HPDE6-E6E7 (cell line): ENCODE results near the gene KRTAP9-9.
"Not testable (repeated sequence)": the region's sequence is repeated elsewhere in the genome, so short reads cannot be mapped to it uniquely, and the experiment has no call there.

Experiments used
- DNase-seq: peaks from one replicate; pipeline ENCODE4 v3.0.0; 2011; ENCODE audit warnings: missing footprints; ENCODE audit errors: extremely low spot score

The KRTAP9-9 gene

DNA sequence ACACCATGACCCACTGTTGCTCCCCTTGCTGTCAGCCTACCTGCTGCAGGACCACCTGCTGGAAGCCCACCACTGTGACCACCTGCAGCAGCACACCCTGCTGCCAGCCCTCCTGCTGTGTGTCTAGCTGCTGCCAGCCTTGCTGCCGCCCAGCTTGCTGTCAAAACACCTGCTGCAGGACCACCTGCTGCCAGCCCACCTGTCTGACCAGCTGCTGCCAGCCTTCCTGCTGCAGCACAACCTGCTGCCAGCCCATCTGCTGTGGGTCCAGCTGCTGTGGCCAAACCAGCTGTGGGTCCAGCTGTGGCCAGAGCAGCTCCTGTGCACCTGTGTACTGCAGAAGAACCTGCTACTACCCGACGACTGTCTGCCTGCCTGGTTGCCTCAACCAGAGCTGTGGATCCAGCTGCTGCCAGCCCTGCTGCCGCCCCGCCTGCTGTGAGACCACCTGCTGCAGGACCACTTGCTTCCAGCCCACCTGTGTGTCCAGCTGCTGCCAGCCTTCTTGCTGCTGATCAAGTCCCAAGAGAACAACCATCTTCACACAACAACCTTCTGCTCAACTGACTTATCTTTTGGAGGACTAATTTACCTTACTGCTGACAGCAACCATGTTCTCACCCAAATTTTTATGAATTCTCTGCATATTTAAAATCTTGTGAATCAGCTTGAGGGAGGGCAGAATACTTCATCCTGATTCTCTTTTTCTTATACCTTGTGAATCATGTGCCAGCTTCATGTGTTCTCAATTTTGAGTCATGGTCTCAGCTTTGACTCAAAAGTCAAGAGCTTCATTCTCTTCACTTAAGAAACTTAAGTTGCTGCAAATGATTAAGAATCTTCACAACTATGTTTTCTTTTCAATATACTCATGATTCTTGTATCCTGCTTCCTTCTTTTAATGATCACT lies at the start of gene KRTAP9-9:
Gene KRTAP9-9 (plus strand): TSS at position 4 of the 910 bp plus-strand sequence.
- DNase-seq, result not testable (repeated sequence)

GRCh38 chr17:41211845-41212466 lies 43.2 kb upstream of the KRTAP9-9 start:
- DNase-seq, result no peak

DNA sequence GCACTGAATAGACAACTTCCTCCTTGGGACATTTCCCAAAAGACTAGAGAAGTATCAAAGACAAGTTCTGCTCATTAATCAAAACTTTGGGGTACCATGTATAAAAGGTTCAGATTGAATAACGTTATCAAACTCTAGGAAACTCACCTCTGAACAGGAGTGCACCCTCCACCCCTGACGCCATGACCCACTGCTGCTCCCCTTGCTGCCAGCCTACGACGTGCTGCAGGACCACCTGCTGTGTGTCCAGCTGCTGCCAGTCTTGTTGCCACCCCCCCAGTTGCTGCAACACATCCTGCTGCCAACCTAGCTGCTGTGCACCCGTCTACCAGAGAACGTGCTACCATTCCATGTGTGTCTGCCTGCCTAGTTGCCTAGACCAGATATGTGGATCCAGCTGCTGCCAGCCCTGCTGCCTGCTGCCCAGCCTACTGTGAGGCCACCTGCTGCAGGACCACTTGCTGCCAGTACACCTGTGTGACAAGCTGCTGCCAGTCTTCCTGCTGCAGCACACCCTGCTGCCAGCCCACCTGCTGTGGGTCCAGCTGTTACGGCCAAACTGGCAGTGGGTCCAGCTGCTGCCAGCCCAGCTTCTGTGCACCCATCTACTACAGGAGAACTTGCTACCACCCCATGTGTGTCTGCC lies 42.5 kb upstream of the KRTAP9-9 start:
- DNase-seq, result no peak

DNA sequence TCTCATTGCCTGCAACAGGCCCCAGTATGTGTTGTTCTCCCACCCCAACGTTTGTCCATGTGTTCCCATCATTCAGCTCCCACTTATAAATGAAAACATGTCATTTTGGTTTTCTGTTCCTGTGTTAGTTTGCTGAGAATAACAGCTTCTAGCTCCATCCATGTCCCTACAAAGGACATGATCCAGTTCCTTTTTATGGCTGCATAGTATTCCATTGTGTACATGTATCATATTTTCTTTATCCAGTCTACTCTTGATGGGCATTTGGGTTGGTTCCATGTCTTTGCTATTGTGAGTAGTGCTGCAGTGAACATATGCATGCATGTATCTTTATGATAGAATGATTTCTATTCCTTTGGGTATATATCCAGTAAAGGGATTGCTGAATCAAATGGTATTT lies 39.5 kb upstream of the KRTAP9-9 start:
- no peak for DNase-seq

- DNase-seq, result no peak
These were observed 31.4 kb upstream of the KRTAP9-9 start for GRCh38 chr17:41223821-41224220.

DNA sequence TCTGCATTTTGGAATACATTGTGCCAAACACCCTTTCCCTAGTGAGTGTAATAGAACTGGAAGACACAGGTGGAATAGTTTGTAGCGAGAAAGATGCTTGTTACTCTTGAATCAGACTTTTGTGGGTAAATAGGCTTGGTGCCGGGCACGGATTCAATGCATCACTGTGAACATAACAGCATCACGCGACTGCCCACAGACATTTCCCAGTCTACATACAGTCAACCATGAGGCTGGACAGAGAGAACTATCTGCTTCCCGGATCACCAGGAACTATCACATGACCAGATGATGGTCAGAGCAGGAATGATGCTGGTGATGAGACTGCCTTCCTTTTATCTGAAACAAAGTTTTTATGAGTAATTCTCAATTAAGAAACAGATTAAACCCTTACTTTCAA lies 29.1 kb upstream of the KRTAP9-9 start:
- DNase-seq, result no peak

DNA sequence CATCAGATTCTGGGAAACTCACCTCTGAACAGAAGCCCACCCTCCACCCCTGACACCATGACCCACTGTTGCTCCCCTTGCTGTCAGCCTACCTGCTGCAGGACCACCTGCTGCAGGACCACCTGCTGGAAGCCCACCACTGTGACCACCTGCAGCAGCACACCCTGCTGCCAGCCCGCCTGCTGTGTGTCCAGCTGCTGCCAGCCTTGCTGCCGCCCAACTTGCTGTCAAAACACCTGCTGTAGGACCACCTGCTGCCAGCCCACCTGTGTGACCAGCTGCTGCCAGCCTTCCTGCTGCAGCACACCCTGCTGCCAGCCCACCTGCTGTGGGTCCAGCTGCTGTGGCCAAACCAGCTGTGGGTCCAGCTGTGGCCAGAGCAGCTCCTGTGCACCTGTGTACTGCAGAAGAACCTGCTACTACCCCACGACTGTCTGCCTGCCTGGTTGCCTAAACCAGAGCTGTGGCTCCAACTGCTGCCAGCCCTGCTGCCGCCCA lies 28.5 kb upstream of the KRTAP9-9 start, which contains the start of gene KRTAP9-2:
Gene KRTAP9-2 (plus strand): TSS at position 51 of the 498 bp plus-strand sequence. CDS start 7 bp downstream, at position 58.
- not testable (repeated sequence) for DNase-seq

GRCh38 chr17:41230094-41230493 lies 25.1 kb upstream of the KRTAP9-9 start:
- no peak for DNase-seq

DNA sequence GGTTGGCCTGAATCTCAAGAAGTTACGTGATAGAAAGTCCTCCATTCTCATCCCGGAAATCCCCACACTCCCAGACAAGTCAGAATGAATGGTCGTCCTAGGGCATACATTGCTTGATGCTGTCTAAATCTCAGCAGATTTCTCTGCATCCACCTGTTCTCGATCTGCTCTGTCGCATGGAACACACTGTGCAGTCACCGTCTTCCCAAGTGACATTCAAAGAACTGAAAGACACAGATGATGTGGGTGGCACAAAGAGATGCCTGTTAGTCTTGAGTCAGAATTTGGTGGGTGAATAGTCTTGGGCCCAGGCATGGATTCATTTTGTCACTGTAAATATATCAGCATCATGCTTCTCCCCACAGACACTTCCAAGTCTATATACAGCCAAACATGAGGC lies 23.5 kb upstream of the KRTAP9-9 start:
- DNase-seq, result no peak

DNA sequence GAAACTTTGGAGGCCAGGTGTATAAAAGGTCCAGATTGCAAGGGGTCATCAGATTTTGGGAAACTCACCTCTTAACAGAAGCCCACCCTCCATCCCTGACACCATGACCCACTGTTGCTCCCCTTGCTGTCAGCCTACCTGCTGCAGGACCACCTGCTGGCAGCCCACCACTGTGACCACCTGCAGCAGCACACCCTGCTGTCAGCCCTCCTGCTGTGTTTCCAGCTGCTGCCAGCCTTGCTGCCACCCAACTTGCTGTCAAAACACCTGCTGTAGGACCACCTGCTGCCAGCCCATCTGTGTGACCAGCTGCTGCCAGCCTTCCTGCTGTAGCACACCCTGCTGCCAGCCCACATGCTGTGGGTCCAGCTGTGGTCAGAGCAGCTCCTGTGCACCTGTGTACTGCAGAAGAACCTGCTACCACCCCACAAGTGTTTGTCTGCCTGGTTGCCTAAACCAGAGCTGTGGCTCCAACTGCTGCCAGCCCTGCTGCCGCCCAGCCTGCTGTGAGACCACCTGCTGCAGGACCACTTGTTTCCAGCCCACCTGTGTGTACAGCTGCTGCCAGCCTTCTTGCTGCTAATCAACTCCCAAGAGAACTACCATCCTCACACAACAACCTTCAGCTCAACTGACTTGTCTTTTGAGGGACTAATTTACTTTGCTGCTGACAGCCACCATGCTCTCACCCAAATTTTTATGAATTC lies 22.6 kb upstream of the KRTAP9-9 start, which contains the start of gene KRTAP9-3:
Gene KRTAP9-3 (plus strand): TSS at position 51 of the 707 bp plus-strand sequence. CDS start 53 bp downstream, at position 104.
- DNase-seq, result not testable (repeated sequence)

DNA sequence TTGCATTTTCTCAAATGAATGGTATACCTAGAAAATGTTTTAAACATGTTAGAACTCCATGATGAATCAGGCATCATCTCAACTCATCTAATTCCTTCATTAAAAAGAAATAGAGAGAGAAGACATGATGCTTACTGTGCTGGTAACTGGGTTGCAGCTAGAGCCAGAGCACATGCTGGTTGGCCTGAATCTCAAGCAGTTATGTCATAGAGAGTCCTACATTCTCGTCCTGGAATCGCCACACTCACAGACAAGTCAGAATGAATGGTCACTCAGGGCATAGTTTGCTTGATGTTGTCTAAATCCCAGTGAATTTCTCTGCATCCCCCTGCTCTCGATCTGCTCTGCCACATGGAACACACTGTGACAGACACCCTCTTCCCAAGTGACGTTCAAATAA lies 18.1 kb upstream of the KRTAP9-9 start:
- not testable (repeated sequence) for DNase-seq

DNA sequence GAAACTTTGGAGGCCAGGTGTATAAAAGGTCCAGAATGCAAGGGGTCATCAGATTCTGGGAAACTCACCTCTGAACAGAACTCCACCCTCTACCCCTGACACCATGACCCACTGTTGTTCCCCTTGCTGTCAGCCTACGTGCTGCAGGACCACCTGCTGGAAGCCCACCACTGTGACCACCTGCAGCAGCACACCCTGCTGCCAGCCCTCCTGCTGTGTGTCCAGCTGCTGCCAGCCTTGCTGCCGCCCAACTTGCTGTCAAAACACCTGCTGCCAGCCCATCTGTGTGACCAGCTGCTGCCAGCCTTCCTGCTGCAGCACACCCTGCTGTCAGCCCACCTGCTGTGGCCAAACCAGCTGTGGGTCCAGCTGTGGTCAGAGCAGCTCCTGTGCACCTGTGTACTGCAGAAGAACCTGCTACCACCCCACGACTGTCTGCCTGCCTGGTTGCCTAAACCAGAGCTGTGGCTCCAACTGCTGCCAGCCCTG lies 17.2 kb upstream of the KRTAP9-9 start, which contains the start of gene KRTAP9-8:
Gene KRTAP9-8 (plus strand): TSS at position 51 of the 489 bp plus-strand sequence. CDS start 53 bp downstream, at position 104.
- DNase-seq, result not testable (repeated sequence)

DNA sequence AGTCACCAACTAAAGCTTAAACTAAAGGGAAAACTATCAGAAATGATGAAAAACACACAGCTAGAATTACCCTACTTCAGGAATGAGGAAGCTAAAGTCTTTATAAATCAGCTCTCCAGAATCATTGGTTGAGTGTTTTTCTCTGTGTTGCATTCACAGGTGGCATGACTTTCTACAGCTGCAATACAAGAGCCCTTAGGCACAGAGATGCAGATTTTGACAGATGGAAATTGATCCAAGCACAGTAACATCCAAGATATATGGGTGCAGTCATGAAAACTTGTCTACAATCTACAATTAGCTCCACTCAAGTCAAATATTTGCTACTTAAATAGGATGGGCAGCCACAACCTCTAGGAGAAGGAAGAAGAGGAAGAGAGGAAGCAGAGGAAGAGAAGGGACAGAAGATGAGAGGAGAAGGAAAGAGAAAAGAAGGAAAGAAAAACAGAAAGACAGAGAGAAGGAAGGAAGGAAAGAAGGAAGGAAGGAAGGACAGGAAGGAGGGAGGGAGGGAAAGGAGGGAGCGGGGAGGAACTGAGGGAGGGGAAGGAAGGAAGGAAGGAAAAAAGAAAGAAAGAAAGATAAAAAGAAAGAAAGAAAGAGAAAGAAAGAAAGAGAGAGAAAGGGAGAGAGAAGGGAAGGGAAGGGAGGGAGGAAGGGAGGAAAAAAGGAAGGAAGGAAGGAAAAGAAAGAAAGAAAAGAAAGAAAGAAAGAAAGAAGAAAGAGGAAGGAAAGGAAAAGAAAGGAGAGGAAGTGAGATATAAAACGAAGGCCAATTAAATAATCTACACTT lies 8.0 kb upstream of the KRTAP9-9 start:
- not testable (repeated sequence) for DNase-seq

DNA sequence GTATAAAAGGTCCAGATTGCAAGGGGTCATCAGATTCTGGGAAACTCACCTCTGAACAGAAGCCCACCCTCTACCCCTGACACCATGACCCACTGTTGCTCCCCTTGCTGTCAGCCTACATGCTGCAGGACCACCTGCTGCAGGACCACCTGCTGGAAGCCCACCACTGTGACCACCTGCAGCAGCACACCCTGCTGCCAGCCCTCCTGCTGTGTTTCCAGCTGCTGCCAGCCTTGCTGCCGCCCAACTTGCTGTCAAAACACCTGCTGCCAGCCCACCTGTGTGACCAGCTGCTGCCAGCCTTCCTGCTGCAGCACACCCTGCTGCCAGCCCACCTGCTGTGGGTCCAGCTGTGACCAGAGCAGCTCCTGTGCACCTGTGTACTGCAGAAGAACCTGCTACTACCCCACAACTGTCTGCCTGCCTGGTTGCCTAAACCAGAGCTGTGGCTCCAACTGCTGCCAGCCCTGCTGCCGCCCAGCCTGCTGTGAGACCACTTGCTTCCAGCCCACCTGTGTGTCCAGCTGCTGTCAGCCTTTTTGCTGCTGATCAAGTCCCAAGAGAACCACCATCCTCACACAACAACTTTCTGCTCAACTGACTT lies 5.4 kb upstream of the KRTAP9-9 start, which contains the start of gene KRTAP9-4:
Gene KRTAP9-4 (plus strand): TSS at position 51 of the 604 bp plus-strand sequence. CDS start 34 bp downstream, at position 85.
- DNase-seq, result not testable (repeated sequence)

DNA sequence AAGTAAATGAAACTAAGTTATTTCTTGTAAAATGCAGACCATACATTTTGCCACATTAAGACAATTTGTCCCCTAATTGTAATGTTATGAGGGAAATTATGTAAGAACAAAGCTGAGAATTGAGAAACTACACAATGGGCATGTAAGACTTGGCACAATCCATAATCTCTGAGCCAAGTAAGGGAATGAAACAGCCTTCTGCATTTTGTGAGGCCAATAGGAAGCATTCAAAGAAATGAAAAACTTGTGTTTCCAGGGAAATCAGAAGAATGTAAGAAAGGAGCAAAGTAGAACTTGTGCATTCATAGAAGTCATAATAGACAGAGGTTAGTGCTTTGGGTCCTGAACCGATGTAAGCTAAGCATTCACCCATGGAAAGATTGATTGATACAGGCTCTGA lies 3.9 kb upstream of the KRTAP9-9 start:
- no peak for DNase-seq

DNA sequence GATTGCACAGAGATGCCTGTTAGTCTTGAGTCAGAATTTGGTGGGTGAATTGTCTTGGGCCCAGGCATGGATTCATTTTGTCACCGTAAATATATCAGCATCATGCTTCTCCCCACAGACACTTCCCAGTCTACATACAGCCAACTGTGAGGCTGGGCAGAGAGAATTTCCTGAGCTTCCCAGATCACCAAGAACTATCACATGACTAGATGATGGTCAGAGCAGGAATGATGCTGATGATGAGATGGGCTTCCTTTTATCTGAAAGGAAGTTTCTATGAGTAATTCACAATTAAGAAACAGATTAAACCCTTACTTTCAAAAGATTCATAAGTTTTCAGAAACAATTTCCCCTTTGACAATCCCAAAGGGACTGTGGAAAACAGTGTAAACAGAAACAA lies 323 bp upstream of the KRTAP9-9 start:
- DNase-seq, result no peak

GRCh38 chr17:41256291-41256685 lies 1.1 kb downstream of the KRTAP9-9 start:
- no peak for DNase-seq

GRCh38 chr17:41258406-41258805 lies 3.2 kb downstream of the KRTAP9-9 start:
- no peak for DNase-seq

- no peak for DNase-seq
These were observed 8.0 kb downstream of the KRTAP9-9 start for GRCh38 chr17:41263212-41263611.

GRCh38 chr17:41264599-41264998 lies 9.4 kb downstream of the KRTAP9-9 start:
- no peak for DNase-seq
